Measurements from ENCODE around the gene ACTR3.

GRCh38 chr2:113985554-113986397 lies 95.9 kb downstream of the ACTR3 start:
- no peak for TF ChIP-seq CTCF (IDR thresholded peaks at IDR 0.05; ENCODE audit: insufficient read depth, low read length, poor library complexity, severe bottlenecking)
- TF ChIP-seq EZH2phosphoT487 (conservative IDR thresholded peaks at IDR 0.05; ENCODE audit: low read length) = no peak
